ENCODE results near the gene NEK6.
A peak's percentile ranks its signal among the peaks of the same experiment; 100 is the strongest.
"Not testable (repeated sequence)": the region's sequence is repeated elsewhere in the genome, so short reads cannot be mapped to it uniquely, and the experiment has no call there.

The NEK6 gene

DNA sequence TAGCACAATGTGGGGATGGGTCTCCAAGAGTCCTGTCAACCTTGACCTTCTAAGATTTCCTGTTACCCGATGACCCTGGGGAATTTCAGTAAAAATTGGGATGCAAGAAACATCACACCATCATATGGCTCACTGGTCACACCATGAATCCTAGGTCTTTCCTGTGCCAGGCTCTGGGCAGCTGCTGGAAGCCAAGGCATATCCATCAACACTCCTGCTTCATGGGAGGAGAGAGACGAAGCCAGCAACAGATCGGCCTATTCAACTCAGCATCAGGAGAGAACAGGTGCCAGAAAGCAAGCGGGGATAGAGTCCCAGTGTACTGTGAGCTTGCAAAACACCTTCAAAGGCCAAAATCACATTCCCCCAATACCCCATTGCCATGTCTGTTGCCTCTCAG lies 6.5 kb upstream of the NEK6 start:
- WGBS (ENCODE audit: extremely low coverage, insufficient coverage, insufficient read length): no CpG with 5 or more reads among the region's 4 CpGs
- Histone ChIP-seq H3K14ac (ENCODE audit: low read length) (no peak overlapping the region), H3K36me3 (ENCODE audit: control insufficient read depth in 1 of 2, insufficient read depth in 2 of 2, low read length in 2 of 2) (no peaks in the 10 kb centered on the region), H3K23ac (ENCODE audit: low read length) (no peak overlapping the region), H3K4me1 (ENCODE audit: control insufficient read depth in 1 of 2, insufficient read depth in 2 of 2, low read length in 2 of 2) (peaks cover 14 to 15% of the 10 kb centered on the region in 2 experiments), H4K91ac (ENCODE audit: low read depth, low read length) (no peak overlapping the region), H3K27ac (ENCODE audit: low read depth, low read length) (no peak overlapping the region), H3K9me3 (ENCODE audit: insufficient read depth, low read depth, low read length) (no peaks in the 10 kb centered on the region), H2AK5ac (ENCODE audit: low read length) (no peak overlapping the region), H3K4me3 (ENCODE audit: low read depth, low read length) (no peak overlapping the region), H2BK5ac (ENCODE audit: low read depth, low read length, poor library complexity) (no peak overlapping the region), H4K8ac (ENCODE audit: low read depth, low read length) (no peak overlapping the region), H4K12ac (ENCODE audit: low read depth, low read length) (no peak overlapping the region), H2AFZ (ENCODE audit: insufficient read depth, low read length, poor library complexity) (no peak overlapping the region), H3K18ac (ENCODE audit: low read length) (no peak overlapping the region), H3K9ac (ENCODE audit: low read length) (no peak overlapping the region), H3K4me2 (ENCODE audit: low read length) (no peak overlapping the region), H2BK120ac (ENCODE audit: insufficient read depth, low read length, poor library complexity) (no peak overlapping the region), H3K27me3 (ENCODE audit: insufficient read depth, low read length) (no peaks in the 10 kb centered on the region), H2BK12ac (ENCODE audit: low read length) (peak overlapping the region; percentile 51), H3K79me1 (ENCODE audit: low read length) (peaks cover 4% of the 10 kb centered on the region), H3K79me2 (ENCODE audit: control insufficient read depth, insufficient read depth, low read length, poor library complexity) (no peaks in the 10 kb centered on the region), H3K4ac (ENCODE audit: low read depth, low read length) (no peak overlapping the region)
- no peak for DNase-seq

- peak overlapping the region; percentile 3 for H2BK5ac ChIP-seq (ENCODE audit: low read depth, low read length, poor library complexity)
- H3K79me2 ChIP-seq (ENCODE audit: control insufficient read depth, insufficient read depth, low read length, poor library complexity): no peaks in the 10 kb centered on the region
- no peak overlapping the region for H4K12ac ChIP-seq (ENCODE audit: low read depth, low read length)
- DNase-seq: peak; percentile 86 to 88
- no peak overlapping the region for H3K4me3 ChIP-seq (ENCODE audit: low read depth, low read length)
- no peak overlapping the region for H3K18ac ChIP-seq (ENCODE audit: low read length)
- peaks cover 16 to 17% of the 10 kb centered on the region in 2 experiments for H3K4me1 ChIP-seq (ENCODE audit: control insufficient read depth in 1 of 2, insufficient read depth in 2 of 2, low read length in 2 of 2)
- no peak overlapping the region for H2AFZ ChIP-seq (ENCODE audit: insufficient read depth, low read length, poor library complexity)
- H3K36me3 ChIP-seq (ENCODE audit: control insufficient read depth in 1 of 2, insufficient read depth in 2 of 2, low read length in 2 of 2): no peaks in the 10 kb centered on the region
- peak overlapping the region; percentile 53 for H3K27ac ChIP-seq (ENCODE audit: low read depth, low read length)
- H3K9ac ChIP-seq (ENCODE audit: low read length): no peak overlapping the region
- peak overlapping the region; percentile 8 for H2BK12ac ChIP-seq (ENCODE audit: low read length)
- H2AK5ac ChIP-seq (ENCODE audit: low read length): no peak overlapping the region
- peak overlapping the region; percentile 22 for H4K91ac ChIP-seq (ENCODE audit: low read depth, low read length)
- H3K9me3 ChIP-seq (ENCODE audit: insufficient read depth, low read depth, low read length): no peaks in the 10 kb centered on the region
- peak overlapping the region; percentile 30 for H3K14ac ChIP-seq (ENCODE audit: low read length)
- no peak overlapping the region for H3K4me2 ChIP-seq (ENCODE audit: low read length)
- no CpG with 5 or more reads among the region's 16 CpGs for WGBS (ENCODE audit: extremely low coverage, insufficient coverage, insufficient read length)
- H3K4ac ChIP-seq (ENCODE audit: low read depth, low read length): no peak overlapping the region
- no peak overlapping the region for H3K23ac ChIP-seq (ENCODE audit: low read length)
- no peaks in the 10 kb centered on the region for H3K27me3 ChIP-seq (ENCODE audit: insufficient read depth, low read length)
- H2BK120ac ChIP-seq (ENCODE audit: insufficient read depth, low read length, poor library complexity): peak overlapping the region; percentile 0
- H3K79me1 ChIP-seq (ENCODE audit: low read length): peaks cover 5% of the 10 kb centered on the region
- H4K8ac ChIP-seq (ENCODE audit: low read depth, low read length): no peak overlapping the region
Measured at GRCh38 chr9:124251605-124252378, 6.0 kb upstream of the NEK6 start.

DNA sequence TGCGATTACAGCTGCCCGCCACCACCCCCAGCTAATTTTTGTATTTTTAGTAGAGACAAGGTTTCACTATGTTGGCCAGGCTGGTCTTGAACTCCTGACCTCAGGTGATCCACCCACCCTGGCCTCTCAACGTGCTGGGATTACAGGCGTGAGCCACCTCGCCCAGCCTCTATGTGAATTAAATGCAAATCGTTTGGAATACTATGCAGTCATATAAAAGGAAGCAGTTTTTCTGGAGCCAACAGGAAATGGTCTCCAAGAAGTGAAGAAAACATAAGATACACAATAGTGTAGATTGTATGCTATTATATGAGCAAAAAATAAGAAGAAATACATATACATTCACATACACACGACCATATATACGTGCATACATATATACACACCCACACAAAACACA lies 4.9 kb upstream of the NEK6 start:
- H3K4me3 ChIP-seq (ENCODE audit: low read depth, low read length); H3K9me3 ChIP-seq (ENCODE audit: insufficient read depth, low read depth, low read length); H3K23ac ChIP-seq (ENCODE audit: low read length); H2AFZ ChIP-seq (ENCODE audit: insufficient read depth, low read length, poor library complexity); H3K4ac ChIP-seq (ENCODE audit: low read depth, low read length); H2AK5ac ChIP-seq (ENCODE audit: low read length); H3K4me2 ChIP-seq (ENCODE audit: low read length); H3K18ac ChIP-seq (ENCODE audit: low read length); H4K8ac ChIP-seq (ENCODE audit: low read depth, low read length); H2BK5ac ChIP-seq (ENCODE audit: low read depth, low read length, poor library complexity); H2BK12ac ChIP-seq (ENCODE audit: low read length); H3K14ac ChIP-seq (ENCODE audit: low read length); H2BK120ac ChIP-seq (ENCODE audit: insufficient read depth, low read length, poor library complexity); H3K27ac ChIP-seq (ENCODE audit: low read depth, low read length); H3K9ac ChIP-seq (ENCODE audit: low read length); H3K27me3 ChIP-seq (ENCODE audit: insufficient read depth, low read length); H3K79me2 ChIP-seq (ENCODE audit: control insufficient read depth, insufficient read depth, low read length, poor library complexity); H4K91ac ChIP-seq (ENCODE audit: low read depth, low read length); H4K12ac ChIP-seq (ENCODE audit: low read depth, low read length); DNase-seq; H3K36me3 ChIP-seq (ENCODE audit: control insufficient read depth in 1 of 2, insufficient read depth in 2 of 2, low read length in 2 of 2): not testable (repeated sequence)
- no CpG with 5 or more reads among the region's 8 CpGs for WGBS (ENCODE audit: extremely low coverage, insufficient coverage, insufficient read length)
- peaks cover 20 to 24% of the 10 kb centered on the region in 2 experiments for H3K4me1 ChIP-seq (ENCODE audit: control insufficient read depth in 1 of 2, insufficient read depth in 2 of 2, low read length in 2 of 2)
- peaks cover 13% of the 10 kb centered on the region for H3K79me1 ChIP-seq (ENCODE audit: low read length)

DNA sequence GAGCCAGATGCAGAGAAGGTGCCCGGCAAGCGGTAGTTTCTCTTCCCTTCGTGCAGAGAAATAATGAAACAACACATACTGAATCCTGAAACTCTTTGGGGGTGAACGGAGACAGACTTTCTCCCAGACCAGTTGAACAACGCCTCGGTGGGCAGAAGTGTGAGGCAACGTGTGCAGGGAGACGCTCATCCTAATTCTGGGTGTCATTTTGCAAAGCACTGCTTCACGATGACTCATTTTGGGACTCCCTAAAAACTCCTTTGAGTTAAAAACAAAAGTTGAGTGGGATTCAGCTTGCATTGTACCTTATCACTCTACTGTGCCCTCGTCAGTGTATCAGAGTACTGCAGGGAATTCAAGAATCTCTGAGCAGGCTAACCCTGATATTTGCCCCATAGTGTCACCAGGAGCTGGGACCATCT lies 3.5 kb upstream of the NEK6 start:
- Histone ChIP-seq H4K91ac (ENCODE audit: low read depth, low read length) (no peak overlapping the region), H3K4me2 (ENCODE audit: low read length) (no peak overlapping the region), H3K18ac (ENCODE audit: low read length) (no peak overlapping the region), H3K4me1 (ENCODE audit: control insufficient read depth in 1 of 2, insufficient read depth in 2 of 2, low read length in 2 of 2) (peaks cover 22 to 24% of the 10 kb centered on the region in 2 experiments), H3K23ac (ENCODE audit: low read length) (no peak overlapping the region), H2AK5ac (ENCODE audit: low read length) (no peak overlapping the region), H4K8ac (ENCODE audit: low read depth, low read length) (no peak overlapping the region), H3K27ac (ENCODE audit: low read depth, low read length) (no peak overlapping the region), H3K14ac (ENCODE audit: low read length) (no peak overlapping the region), H2BK120ac (ENCODE audit: insufficient read depth, low read length, poor library complexity) (peak overlapping the region; percentile 14), H3K9ac (ENCODE audit: low read length) (no peak overlapping the region), H4K12ac (ENCODE audit: low read depth, low read length) (no peak overlapping the region), H3K4me3 (ENCODE audit: low read depth, low read length) (no peak overlapping the region), H3K27me3 (ENCODE audit: insufficient read depth, low read length) (no peaks in the 10 kb centered on the region), H3K9me3 (ENCODE audit: insufficient read depth, low read depth, low read length) (no peaks in the 10 kb centered on the region), H2BK12ac (ENCODE audit: low read length) (peak overlapping the region; percentile 92), H3K79me2 (ENCODE audit: control insufficient read depth, insufficient read depth, low read length, poor library complexity) (peaks cover 10% of the 10 kb centered on the region), H2BK5ac (ENCODE audit: low read depth, low read length, poor library complexity) (no peak overlapping the region), H2AFZ (ENCODE audit: insufficient read depth, low read length, poor library complexity) (no peak overlapping the region), H3K79me1 (ENCODE audit: low read length) (peaks cover 23% of the 10 kb centered on the region), H3K4ac (ENCODE audit: low read depth, low read length) (no peak overlapping the region), H3K36me3 (ENCODE audit: control insufficient read depth in 1 of 2, insufficient read depth in 2 of 2, low read length in 2 of 2) (no peaks in the 10 kb centered on the region)
- no CpG with 5 or more reads among the region's 10 CpGs for WGBS (ENCODE audit: extremely low coverage, insufficient coverage, insufficient read length)
- no peak for DNase-seq

Data from trophoblast cell (in vitro differentiated cells and primary cell).